Activated CD4-positive, alpha-beta T cell treated with anti-CD3 and anti-CD28 coated beads, Interleukin-2, amount 50 U/mL, for 1 hour (primary cell): ENCODE measurements around the gene F13A1.

Experiments
- DNase-seq: peaks from one replicate; pipeline ENCODE4 v3.0.0-alpha.2; 2020

F13A1 gene

DNA sequence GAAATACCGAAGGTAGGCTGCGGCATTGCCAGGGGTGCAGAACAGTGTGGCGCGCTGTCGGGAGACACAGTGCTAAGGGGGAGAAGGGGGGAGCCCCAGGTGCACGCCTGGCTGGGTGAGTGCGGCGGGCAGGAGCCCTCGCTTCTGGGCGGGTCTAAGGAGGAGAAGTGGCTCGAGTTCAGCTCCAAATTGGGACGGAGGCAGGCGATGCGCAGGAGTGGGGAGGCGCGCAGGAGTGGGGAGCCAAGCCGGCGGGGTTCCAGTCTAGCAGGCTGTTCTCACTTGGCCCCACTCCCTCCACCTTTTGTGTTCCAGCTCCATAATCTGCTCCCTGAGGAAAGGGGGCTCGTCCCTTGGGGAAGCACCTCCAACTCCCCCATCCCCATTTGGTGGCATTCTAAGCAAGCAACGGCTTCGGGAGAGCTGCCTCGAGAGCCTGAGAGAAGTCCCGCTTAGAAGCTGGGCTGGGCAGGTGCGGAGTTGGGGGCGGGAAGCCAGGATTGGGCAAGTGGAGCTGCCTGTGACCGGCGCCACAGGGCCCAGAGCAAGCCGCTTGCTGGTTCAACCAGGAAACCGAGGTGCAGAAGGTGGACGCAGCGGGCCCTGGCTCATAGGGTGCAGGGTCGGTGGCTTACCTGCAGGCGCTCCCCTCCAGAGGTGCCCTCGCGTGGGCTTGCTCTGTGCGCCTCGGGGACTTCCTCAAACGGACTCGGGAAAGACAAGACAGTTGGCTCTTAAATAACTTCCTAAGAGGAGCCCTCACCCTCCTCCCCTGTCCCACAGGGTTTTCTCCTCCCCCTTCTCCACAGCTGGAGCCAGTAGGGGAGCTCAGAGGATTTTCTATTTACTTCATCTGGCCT lies at the start of gene F13A1:
TSS of gene F13A1 (minus strand) at position 711 of the 860 bp plus-strand sequence. CDS start 1,998 bp downstream, outside the sequence.
- no peak for DNase-seq

DNA sequence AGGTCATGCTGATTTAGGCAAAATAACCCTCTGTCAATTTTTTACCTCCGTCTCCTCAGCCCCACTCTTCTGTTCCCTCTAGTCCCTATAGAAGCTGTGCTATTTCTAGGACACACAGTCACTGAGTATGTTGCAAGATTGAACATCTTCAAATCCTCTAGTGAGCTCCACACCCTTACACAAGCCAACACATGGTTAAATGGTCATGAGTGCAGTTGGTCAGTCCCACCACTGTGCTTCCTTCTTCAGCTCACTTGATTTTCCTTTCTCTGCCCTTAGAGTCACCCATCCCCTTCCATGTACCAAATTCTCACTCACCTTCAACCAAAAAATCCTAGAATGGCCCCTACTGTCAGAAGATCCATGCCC lies 48.2 kb upstream of the F13A1 start:
- no peak for DNase-seq

DNA sequence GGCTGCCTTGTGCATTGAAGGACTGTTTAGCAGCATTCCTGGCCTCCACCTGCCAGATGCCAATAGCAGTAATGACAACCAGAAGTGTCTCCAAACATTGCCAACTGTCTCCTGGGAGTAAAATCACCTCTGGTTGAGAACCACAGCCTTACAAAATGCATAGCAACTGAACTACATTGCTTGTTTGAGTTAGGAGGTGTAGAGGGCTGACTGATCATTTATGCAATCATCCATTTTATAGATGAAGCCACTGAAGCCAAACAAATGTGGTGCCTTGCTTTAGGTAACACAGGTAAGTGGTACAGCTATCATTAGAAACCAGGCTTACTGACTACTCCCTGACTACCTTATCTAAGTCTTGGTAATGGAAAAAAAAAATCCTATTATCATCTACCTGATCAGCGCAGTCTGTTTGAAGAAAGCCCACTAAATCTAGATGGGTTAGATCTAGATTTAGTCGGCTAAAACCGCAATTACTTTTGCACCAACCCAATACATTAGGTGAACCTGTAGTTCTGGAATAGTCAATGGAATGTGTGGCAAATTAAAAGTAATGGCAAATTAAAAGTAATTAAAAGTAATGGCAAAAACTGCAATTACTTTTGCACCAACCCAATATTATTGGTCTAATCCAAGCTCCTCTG lies 47.7 kb upstream of the F13A1 start:
- no peak for DNase-seq

DNA sequence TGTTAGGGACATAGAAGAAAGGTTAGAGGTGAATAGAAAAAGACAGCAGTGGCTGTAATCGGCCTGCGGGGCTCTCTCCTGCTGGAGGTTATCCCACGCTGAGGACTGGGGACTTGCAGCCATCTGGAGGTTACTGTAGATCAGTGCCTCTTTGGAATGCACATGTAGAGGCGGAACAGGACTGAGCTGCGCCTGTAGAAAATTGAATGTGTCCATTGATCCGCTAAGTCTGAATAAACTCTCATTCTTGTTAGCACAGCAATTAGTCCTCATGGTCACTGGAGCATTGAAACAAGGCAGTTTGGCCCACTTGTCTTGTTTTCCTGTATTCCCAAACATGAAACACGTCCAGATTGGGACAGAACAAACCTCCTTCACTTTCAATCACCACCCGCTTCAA lies 46.3 kb upstream of the F13A1 start:
- no peak for DNase-seq

DNA sequence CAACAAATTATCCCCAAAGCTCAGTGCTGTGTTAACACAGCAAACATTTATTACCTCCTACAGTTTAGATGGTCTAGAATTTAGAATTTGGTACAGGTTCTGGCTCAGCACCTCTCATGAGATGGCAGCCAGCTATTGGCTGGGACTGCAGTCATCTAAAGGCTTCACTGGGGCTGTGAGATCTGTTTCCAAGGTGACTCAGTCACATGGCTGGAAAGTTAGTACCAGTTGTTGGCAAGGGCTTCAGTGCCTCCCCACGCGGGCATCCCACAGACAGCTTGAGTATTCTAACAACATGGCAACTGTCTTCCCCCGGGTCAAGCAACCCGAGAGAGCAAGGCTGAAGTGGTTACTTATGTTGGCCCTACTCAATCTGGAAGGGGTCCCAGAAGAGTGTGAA lies 44.8 kb upstream of the F13A1 start:
- DNase-seq: no peak

DNA sequence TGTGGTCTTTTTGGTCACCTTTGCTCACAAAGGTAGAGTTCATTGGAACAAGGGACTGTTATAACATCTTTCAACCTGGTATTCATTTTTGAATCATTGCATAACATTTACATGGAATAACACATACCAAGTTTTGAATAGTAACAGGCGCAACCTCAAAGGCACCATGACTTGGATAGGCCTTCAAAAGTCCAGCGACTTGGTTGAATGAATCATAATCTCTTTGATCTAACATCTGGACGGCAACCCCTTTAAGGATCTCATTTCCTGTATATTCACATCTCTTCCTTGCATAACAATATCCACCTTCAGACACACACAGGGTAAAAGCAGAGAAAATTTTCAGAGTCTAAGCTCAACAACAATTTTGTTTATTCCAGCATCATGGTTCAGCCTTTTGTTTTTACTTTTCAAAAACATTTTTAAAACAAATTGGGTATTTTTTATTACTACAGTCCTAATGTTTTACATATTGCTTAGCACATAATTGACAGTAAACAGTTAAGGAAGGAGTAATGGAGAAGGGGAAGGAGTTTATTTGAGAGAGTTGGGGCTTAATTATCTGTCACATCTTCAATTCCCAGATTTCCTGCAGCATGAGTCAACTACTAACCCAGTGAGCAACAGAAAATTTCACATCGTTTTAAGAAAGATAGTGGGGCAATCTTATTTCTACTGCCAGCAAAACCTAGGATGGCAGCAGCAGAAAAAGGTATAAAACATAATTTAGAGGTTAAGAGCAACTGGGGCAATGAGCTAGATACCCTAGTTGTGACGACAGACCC lies 41.8 kb upstream of the F13A1 start:
- DNase-seq: no peak

DNA sequence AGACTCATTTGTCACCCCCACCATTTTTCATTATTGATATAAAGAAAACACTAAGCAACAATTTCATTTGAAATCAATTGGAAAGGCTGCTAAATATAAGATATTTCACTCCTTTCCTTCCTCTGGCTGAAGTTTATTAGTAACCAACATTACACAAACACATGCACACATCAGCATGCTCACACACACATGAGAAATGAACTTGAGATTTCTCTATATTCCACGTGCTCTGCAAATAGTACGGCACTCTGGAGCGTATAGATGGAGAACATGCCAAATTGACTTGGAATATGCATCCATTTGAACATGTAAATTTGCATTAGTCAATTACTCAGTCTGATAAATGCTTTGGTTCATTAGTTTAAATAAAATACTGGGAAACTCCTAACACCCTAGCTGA lies 37.1 kb upstream of the F13A1 start:
- DNase-seq: no peak

DNA sequence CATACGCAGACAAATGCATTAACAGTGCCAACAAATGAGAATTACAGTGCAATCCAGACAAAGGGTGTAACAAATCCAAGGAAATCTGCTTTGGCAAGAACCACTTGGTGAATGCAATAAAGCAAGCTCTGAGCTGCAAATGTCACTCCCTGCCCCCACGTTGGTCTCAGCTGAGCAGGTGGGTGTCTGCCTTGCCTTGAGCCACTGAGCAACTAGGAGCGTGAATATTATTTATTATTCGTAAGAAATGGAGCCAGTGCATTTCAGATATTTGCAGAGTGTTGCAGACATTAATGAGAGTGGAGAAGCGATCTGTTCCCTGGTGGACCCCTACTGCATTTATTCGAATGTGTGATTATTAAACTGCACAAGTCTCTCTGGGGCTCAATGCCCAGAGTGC lies 36.6 kb upstream of the F13A1 start:
- DNase-seq: no peak

DNA sequence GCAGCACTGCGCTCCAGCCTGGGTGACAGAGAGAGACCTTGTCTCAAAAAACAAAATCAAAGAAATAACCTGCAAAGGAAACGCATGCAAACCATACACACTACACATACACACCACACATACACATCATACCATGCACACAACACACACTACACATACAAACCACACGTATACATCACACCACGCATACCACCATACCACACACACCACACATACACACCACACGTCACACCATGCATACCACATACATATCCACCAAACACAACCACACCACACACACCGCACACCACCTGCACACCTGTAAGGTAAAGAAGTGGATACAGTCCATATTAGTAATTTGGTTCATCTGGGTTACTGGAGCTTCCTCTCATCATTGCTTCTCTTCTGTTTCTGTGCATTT lies 32.3 kb upstream of the F13A1 start:
- no peak for DNase-seq

DNA sequence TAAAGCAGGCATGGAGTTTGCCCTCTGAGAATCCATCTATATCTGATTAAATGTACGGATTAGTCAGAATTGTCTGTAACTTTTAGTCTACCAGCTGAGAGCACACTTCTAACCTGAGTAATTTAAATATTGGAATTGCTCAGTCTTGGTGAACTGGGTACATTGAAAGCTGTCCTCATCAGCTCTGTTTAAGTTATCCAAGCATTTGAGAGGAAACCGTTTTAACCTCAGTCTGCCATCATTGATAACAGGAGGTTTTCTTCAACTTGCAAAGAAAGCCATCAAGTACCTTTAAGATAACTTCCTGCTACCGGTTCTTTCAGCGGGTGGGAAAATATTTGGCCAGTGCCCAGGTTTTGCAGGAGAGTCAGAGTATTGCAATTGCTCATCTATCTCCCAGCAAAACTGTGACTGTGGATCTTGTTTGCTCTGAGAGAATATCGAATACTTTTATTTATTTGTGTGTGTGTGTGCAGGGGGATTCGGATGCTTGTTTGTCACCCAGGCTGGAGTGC lies 31.1 kb upstream of the F13A1 start:
- no peak for DNase-seq

DNA sequence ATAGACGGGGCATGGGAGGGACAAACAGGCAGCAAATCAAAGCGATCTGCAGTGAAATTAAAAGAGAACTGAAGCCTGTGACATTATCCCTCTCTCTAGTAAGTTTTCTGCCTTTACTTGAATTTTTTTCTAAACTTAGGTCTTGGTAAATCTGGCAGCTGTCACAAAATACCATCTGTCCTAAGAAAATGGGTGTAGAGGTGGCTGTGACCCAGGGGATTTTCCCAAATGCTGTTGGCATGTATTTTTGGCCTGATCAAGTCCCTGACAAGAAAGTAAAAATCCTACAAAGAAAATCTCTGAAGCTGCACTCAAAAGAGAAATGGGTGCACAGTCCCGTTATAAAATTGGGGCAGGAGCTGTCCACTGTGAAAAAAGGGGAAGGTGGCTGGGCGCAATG lies 30.2 kb upstream of the F13A1 start:
- DNase-seq: no peak

DNA sequence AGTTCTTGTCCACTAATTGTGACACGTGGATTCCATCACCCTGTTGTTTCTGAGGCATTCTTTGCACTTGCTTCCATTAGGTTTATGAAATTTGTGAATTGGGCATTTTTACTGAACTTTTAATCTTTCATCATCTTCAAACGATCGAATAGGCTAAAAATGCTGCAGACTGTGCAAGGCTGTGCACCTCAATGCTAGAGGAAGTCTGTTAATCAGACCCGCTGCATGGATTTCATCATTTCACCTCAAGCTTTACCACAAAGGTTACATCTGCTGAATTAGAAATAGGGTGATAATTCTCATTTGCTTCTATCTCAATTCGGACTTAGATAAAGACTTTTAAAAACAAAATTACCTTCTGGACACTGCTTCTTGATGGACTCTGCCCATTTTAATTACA lies 27.8 kb upstream of the F13A1 start:
- DNase-seq: no peak

DNA sequence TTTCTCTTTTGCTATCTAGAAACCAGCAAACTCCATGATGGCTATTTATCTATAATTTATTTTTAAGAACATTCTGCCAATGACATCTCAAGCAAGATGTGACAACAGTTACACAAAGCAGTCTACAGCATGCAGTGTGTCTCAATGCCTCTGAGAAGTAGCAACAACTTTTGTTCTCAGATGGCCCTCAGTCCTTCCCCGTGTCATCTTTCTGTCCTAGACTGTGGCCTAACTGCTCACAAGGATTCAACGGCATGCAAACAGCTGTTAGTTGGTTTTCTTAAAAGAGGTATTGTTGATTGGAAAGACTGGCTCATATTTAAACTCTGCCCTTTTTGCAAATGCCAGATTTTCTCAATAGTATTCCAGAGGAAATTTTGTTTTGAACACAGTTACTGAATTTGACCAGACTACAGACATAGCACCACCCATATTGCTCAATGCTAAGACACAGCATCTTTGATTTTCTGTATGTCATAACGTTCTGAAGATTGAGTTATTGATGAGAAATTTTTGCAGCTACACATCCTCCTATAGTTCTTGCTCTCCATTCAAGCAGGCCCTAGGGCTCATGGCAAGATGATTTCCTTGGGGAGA lies 26.1 kb upstream of the F13A1 start:
- DNase-seq: no peak

DNA sequence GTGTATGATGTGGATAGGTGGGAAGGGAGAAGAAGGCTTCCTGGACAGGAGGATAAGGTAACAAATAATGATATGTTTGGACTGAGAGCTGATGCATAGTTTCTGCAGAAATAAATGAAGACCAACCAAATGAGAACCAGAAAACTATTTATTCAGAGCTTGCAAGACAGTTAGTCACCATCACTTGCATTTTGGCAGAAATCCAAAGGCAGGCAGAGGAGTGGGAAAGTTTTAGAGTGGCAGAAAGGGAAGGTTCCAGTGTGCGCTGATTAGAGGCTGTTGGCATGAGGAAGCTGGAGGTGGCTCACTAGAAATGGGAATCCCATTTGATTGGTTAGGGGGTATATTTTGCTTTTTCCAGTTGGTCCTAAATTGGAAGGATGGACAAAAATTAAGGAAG lies 13.0 kb upstream of the F13A1 start:
- no peak for DNase-seq

DNA sequence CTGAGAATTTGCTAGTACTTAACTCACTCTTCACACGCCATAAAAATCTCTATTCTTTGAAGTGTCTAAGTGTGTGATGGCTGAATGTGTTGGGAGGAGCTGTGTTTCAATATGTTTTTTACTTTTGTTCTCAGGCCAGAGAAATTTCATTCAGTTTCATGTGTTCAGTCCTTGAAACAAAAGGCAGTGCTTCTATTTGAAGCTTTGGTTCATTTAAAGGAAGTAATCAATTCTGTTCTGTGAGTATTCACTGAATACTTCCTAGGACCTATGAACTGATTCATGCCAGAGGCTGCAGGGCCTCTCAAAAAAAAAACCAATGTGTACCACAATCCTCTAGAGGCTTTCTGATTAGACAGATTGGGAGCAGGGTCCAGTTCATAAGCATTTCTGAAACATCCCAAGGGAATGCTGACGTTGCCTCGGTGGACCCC lies 12.4 kb upstream of the F13A1 start:
- DNase-seq: no peak

DNA sequence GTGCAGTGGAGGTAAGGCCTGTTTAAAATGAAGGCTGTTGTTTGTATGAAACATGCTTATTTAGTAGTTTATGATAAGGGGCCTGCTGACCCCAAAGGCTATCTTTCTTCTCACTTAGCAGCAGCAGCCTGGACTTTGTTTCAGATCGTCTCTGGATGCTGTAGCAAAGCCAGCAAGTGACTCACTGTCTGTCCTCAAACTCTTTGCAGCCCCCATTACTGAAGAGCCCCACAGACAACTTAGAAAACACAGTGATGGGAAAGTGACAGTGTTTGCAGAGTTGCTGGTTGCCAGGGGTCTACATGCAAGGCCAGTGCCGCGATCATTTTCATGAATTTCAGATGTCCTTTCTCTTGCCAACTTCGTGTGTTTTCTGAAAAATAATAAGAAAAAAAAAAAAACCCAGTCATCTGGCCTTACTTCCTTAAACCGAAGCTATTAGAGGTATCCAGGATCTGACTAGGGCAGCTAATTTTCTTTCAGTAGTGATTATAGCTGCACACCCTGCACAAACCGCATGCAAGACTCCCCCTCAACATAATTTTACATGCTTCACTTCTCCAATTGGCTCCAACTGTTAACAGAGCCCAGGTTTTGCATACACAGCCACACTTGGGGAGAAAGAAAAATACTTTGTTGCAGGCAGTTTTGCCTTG lies 11.6 kb upstream of the F13A1 start:
- no peak for DNase-seq

DNA sequence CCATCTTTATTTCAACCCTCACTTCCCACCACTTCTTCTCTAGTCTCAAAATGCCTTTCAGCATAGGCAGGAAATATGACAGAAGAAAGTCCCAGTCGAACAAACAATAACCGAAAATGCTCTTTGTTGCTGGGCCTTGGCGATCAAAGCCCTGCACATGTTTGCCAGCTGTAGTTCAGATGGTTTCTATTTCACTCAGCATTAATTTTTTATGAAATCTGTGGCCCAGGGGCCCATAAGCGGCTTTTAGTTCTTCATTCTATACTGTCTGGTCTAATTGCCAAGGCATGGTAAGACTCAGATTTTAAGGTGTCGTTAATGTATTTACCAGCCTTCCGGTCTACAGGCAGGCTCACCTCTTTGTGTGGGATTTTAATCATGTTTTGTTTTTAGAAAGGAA lies 10.9 kb upstream of the F13A1 start:
- no peak for DNase-seq

DNA sequence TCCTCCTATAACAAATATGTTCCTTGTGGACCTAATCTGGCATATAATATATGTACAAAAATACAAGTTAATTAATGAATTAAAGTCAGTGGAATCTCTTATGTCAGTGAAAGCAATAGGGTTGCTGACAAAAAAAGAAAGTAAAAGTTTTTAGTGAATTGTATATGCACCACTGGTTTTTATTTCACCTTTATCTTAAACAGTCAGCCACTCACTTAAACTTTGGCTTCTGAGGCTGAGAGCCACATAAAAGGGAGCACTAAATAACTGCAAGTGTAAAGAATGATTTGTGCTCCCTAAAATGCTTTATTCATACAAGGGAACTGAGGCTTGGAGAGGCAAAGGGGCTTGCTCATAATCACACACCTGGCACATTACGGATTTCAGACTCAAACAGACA lies 9.9 kb upstream of the F13A1 start:
- no peak for DNase-seq

DNA sequence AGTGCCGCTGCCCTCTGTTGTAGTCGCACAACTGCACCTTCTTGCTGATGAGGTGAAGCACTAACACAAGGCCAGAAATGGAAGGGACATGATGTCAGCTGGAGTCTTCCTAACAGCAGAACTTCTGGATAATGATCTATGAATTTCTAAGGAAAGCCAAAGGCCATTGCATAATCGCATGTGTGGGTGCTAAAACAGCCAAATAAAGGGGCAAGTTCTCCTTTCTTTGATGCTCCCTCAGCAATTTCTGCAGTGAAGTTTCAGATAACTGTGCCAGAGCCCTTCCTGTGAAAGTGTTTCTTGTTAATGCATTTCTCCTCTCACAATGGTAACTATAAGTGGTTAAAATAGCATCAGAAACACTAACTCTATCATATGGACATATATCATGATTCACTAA lies 8.0 kb upstream of the F13A1 start:
- DNase-seq: no peak

DNA sequence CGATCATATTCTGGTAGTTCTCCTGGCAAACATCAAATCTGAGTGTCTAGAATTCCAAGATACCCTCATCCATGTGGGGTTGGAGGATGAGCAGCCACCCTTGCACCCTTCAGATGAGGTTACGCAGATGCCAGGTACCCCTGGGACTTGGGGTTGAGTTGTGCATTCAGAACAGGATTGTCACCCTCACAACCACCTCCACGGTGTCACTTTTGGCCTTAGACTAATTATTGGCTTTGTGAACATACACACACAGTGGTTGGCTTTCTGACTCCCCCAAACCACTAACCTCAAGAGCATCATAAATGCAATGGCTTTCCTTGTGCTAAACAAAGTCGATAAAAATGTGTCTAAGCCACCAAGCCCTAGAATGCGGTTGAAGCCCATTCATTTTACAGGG lies 2.9 kb upstream of the F13A1 start:
- no peak for DNase-seq

DNA sequence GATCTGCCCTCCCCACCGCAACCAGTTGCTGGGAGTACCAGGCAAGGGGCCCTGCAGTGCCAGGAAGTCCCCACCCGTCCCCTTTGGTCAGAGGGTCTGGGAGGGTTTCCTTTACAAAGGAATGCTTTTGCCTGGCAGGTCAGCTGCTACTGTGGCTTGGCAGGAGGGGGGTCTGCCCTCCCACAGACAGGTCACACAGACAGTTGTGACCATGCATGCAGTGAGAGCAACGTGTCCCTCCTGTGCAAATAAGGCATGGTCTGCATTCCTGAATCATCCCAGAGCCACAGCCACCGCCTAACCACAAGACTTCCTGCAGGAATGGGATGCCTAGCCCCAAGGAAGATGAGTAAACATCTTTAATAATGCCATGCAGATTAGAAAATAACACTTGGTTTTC lies 439 bp upstream of the F13A1 start:
- DNase-seq: no peak

DNA sequence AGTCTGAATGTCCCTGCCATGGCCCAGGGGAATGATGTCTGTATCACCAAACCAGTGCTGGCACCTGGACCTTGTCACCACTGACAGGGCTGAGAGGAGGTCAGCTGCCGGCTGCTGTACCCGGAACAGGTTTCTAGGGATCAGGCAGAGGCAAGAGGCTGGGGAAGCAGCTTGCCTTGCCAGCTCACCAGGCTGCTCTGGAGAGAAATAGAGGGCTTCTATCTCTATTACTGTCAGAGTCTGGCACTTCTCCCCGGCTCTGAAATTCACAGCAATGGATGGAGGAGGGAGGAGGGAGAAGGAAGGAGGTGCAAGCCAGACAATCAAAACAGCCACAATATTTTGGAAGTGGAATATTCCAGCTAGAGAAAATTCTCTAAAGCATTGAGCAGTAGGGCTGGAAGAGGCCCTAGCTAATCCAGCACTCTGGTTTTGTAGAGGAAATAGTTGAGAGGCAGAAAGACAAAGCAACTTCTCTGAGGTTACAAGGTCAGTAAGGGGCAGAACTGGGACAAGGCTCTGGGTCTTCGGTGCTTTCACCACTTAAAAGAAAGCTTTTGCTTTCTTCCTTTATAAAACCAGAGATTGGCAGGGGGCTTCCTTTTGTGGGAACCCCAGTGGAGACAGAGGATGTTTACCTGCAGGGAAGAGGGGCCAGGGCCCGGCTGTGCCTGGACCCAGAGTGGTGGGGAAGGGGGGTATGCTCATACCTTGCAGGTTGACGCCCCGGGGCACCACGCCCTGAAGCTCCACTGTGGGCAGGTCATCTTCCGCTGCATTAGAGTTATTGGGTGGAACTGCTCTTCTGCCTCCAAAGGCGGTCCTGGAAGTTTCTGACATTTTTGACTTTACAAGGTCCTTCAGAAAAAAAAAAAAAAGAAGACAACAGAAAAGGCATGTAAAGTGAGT lies 2.4 kb downstream of the F13A1 start:
- DNase-seq: no peak
